ENCODE measurements around the gene GLCE. TPM values are rescaled to one million over a fixed set of nuclear protein-coding genes. Genes with fewer than 3 reads are reported as not detected.

The GLCE gene
- total and polyA plus RNA-seq, 9 of the 15 experiments (the other 6 are each of a cell fraction or from before 2014, with no cell fraction given): 4.6 to 12.3 (median 10.6) TPM

DNA sequence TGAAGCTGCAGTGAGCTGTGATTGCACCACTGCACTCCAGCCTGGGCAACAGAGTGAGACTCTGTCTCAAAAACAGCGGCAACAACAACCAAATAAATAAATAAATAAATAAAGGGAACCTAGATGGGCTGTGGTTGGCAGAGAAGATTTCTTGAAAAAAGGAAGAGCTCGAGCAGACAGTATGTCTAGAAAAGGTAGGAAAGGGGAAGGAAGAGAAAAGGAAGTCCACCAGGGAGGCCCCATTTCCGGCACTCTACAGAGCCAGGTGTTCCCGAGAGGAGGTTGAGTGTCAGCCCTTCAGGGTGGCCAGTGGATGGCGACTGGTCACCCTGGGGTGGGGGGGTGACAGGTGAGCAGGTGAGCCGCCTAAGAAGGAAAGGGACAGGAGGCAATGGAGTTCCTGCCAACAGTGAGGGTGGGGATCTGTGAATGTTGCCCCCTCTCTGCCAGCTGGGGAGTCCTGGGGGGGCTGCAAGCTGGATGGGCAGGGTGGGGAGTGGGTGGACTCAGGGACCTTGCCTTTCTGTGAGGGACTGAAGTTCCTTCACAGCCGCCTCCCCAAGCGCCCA is 153.1 kb downstream of the GLCE start (continued):
- no peak for TF ChIP-seq ZNF12 (CRISPR knock-in tag; IDR thresholded peaks at IDR 0.05)
- no peak for TF ChIP-seq ARID2 (IDR thresholded peaks at IDR 0.05)
- no peak for TF ChIP-seq GTF2E2 (tag; IDR thresholded peaks at IDR 0.05)
- no peak for TF ChIP-seq ZNF695 (CRISPR knock-in tag; IDR thresholded peaks at IDR 0.05)
- TF ChIP-seq MECOM (CRISPR knock-in tag; IDR thresholded peaks at IDR 0.05): no peak

DNA sequence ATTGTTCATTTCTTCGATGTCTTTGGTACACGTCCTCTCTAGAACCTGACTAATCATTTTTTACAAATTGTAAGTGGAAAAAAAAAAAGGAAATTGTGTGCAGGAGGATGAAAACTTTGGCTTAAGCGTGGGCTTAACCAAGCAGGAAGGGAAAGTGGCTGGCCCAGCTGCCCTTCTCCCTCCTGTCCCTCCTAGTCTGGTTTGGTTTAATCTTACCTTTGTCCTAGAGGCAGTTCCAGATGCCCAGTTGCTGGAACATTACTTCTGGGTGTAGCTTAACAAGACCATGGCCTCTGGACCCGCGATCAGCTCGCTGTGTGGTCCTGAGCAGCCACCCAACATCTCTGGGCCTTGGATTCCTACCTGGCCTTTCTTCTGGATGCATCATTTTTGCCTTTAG is 153.7 kb downstream of the GLCE start:
- no peak for DNase-seq (ENCODE audit: extremely low read depth in 1 of 4, low spot score in 3 of 4)
- Histone ChIP-seq H3K36me3 (ENCODE audit: control insufficient read depth, insufficient read depth, low read length) (no peaks in the 10 kb centered on the region), H3K9me1 (ENCODE audit: control insufficient read depth, insufficient read depth, low read length) (peaks cover 3% of the 10 kb centered on the region), H3K4me1 (replicated peaks in 1 of 2; ENCODE audit: control insufficient read depth in 2 of 2, insufficient read depth in 2 of 2, low read length in 2 of 2) (no peaks in the 10 kb centered on the region), H2AFZ (ENCODE audit: low read depth, low read length) (no peak overlapping the region), H4K20me1 (replicated peaks; ENCODE audit: control insufficient read depth, insufficient read depth, low read length) (peaks cover 5% of the 10 kb centered on the region; the same call in 1 of the 2 replicates), H3K9me3 (replicated peaks; ENCODE audit: control insufficient read depth, insufficient read depth, low read depth, low read length) (no peaks in the 10 kb centered on the region), H3K4me3 (no peak overlapping the region), H3K27me3 (ENCODE audit: control insufficient read depth in 2 of 2, insufficient read depth in 2 of 2, low read length in 2 of 2) (peaks cover 23 to 54% of the 10 kb centered on the region in 2 experiments), H3K9ac (ENCODE audit: insufficient read depth in 1 of 2, low read depth in 2 of 2, low read length in 2 of 2) (no peak overlapping the region), H3K79me2 (ENCODE audit: control insufficient read depth, insufficient read depth, low read length) (no peaks in the 10 kb centered on the region), H3K27ac (ENCODE audit: extremely low read depth, low read depth, low read length) (no peak overlapping the region), H3K4me2 (ENCODE audit: insufficient read depth, low read length) (no peak overlapping the region)
- 2% methylated on average over 6 of the region's 6 CpGs for WGBS (ENCODE audit: insufficient coverage, low coverage, missing lambda C conversion rate)
- ChIA-PET POLR2A (interaction anchor here (0.7 kb wide), 1 partner anchor 90 kb away, joined by 3 read pairs; no protein-coding TSS in a partner anchor), CTCF (ENCODE audit: low intra/inter-chr PET ratio) (no interaction called here)
- BruUV-seq (replicated peaks): no TSS peak
- no peak for FAIRE-seq
- in situ Hi-C loops (cut with MboI): no loop called here
- TF ChIP-seq PTRF (tag; IDR thresholded peaks at IDR 0.05) (no peak), ZNF324 (CRISPR knock-in tag; IDR thresholded peaks at IDR 0.05) (no peak), KHSRP (IDR thresholded peaks at IDR 0.05) (no peak), ELF1 (tag; IDR thresholded peaks at IDR 0.05) (no peak), SIN3B (IDR thresholded peaks at IDR 0.05; ENCODE audit: low read depth) (no peak), DMBX1 (CRISPR knock-in tag; IDR thresholded peaks at IDR 0.05; ENCODE audit: borderline replicate concordance) (no peak), CBX1 (IDR thresholded peaks at IDR 0.05; ENCODE audit: low read depth) (no peak), CREBBP (IDR thresholded peaks at IDR 0.05; ENCODE audit: low read depth, low read length) (no peak), ZNF239 (CRISPR knock-in tag; IDR thresholded peaks at IDR 0.05) (no peak), ZNF232 (CRISPR knock-in tag; IDR thresholded peaks at IDR 0.05) (no peak), POLR2A (conservative IDR thresholded peaks at IDR 0.05) (no peak), CBFB (CRISPR knock-in tag; IDR thresholded peaks at IDR 0.05) (no peak), KLF1 (tag; IDR thresholded peaks at IDR 0.05) (no peak)
- TF ChIP-seq, protein P1, sequence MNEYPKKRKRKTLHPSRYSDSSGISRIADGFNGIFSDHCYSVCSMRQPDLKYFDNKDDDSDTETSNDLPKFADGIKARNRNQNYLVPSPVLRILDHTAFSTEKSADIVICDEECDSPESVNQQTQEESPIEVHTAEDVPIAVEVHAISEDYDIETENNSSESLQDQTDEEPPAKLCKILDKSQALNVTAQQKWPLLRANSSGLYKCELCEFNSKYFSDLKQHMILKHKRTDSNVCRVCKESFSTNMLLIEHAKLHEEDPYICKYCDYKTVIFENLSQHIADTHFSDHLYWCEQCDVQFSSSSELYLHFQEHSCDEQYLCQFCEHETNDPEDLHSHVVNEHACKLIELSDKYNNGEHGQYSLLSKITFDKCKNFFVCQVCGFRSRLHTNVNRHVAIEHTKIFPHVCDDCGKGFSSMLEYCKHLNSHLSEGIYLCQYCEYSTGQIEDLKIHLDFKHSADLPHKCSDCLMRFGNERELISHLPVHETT (CRISPR knock-in tag; conservative IDR thresholded peaks at IDR 0.05 in 1 of 2, IDR thresholded peaks at IDR 0.05 in 1 of 2): no peak
- TF ChIP-seq, protein P2, sequence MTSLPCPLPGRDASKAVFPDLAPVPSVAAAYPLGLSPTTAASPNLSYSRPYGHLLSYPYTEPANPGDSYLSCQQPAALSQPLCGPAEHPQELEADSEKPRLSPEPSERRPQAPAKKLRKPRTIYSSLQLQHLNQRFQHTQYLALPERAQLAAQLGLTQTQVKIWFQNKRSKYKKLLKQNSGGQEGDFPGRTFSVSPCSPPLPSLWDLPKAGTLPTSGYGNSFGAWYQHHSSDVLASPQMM (CRISPR knock-in tag; IDR thresholded peaks at IDR 0.05): no peak
- TF ChIP-seq, protein P3, sequence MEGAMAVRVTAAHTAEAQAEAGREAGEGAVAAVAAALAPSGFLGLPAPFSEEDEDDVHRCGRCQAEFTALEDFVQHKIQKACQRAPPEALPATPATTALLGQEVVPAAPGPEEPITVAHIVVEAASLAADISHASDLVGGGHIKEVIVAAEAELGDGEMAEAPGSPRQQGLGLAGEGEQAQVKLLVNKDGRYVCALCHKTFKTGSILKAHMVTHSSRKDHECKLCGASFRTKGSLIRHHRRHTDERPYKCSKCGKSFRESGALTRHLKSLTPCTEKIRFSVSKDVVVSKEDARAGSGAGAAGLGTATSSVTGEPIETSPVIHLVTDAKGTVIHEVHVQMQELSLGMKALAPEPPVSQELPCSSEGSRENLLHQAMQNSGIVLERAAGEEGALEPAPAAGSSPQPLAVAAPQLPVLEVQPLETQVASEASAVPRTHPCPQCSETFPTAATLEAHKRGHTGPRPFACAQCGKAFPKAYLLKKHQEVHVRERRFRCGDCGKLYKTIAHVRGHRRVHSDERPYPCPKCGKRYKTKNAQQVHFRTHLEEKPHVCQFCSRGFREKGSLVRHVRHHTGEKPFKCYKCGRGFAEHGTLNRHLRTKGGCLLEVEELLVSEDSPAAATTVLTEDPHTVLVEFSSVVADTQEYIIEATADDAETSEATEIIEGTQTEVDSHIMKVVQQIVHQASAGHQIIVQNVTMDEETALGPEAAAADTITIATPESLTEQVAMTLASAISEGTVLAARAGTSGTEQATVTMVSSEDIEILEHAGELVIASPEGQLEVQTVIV (CRISPR knock-in tag; IDR thresholded peaks at IDR 0.05; ENCODE audit: borderline replicate concordance): no peak
- intact Hi-C loops (cut with micrococcal nuclease): no loop called here
- no peak for ATAC-seq
